Erythroblast (primary cell): ENCODE measurements around the gene TUBB6.

Experiments
- GATA1 ChIP-seq: IDR thresholded peaks from 2 replicates; pipeline ENCODE4 v1.6.1; 2011; ENCODE audit warnings: low read depth, mild to moderate bottlenecking, control low read depth, low read length, moderate library complexity
- POLR2A ChIP-seq: IDR thresholded peaks from 2 replicates; pipeline ENCODE4 v1.6.1; 2011; ENCODE audit warnings: mild to moderate bottlenecking, low read length

GRCh38 chr18:12293831-12294230 lies 14.2 kb upstream of the TUBB6 start:
- TF ChIP-seq POLR2A (no peak), GATA1 (no peak)
